ENCODE measurements around the gene CEP112.

GRCh38 chr17:65634533-65634932 lies 557.4 kb downstream of the CEP112 start:
- TF ChIP-seq POLR2A (IDR thresholded peaks at IDR 0.05; ENCODE audit: low read length) (no peak), GATA1 (IDR thresholded peaks at IDR 0.05; ENCODE audit: low read depth, low read length) (no peak)

Measured in erythroblast (primary cell).